ENCODE data around the gene MEGF6.

MEGF6 gene

GRCh38 chr1:3502641-3503524, 108.4 kb downstream of the MEGF6 start:
- DNase-seq (ENCODE audit: low spot score), result no peak

GRCh38 chr1:3501856-3502640, 109.3 kb downstream of the MEGF6 start:
- no peak for DNase-seq (ENCODE audit: low spot score)

- DNase-seq (ENCODE audit: low spot score), result no peak
Observed at GRCh38 chr1:3501437-3501836, 109.9 kb downstream of the MEGF6 start.

- DNase-seq (ENCODE audit: low spot score), result no peak
Observed at GRCh38 chr1:3500265-3500835, 111.0 kb downstream of the MEGF6 start.

GRCh38 chr1:3499611-3500010, 111.7 kb downstream of the MEGF6 start:
- DNase-seq (ENCODE audit: low spot score), result no peak

- DNase-seq (ENCODE audit: low spot score), result no peak
Observed at GRCh38 chr1:3498986-3499385, 112.3 kb downstream of the MEGF6 start.

- no peak for DNase-seq (ENCODE audit: low spot score)
Observed at GRCh38 chr1:3498246-3498930, 112.9 kb downstream of the MEGF6 start.

GRCh38 chr1:3497521-3497920, 113.8 kb downstream of the MEGF6 start:
- no peak for DNase-seq (ENCODE audit: low spot score)

GRCh38 chr1:3496916-3497315, 114.4 kb downstream of the MEGF6 start:
- no peak for DNase-seq (ENCODE audit: low spot score)

GRCh38 chr1:3495776-3496745, 115.2 kb downstream of the MEGF6 start:
- DNase-seq (ENCODE audit: low spot score), result no peak

GRCh38 chr1:3494321-3495308, 116.7 kb downstream of the MEGF6 start:
- DNase-seq (ENCODE audit: low spot score), result no peak

GRCh38 chr1:3492545-3493246, 118.6 kb downstream of the MEGF6 start:
- DNase-seq (ENCODE audit: low spot score), result no peak

- DNase-seq (ENCODE audit: low spot score), result peak; percentile 64
Observed at GRCh38 chr1:3491291-3492246, 119.7 kb downstream of the MEGF6 start.

- DNase-seq (ENCODE audit: low spot score), result no peak
Observed at GRCh38 chr1:3490046-3490745, 121.1 kb downstream of the MEGF6 start.

- no peak for DNase-seq (ENCODE audit: low spot score)
Observed at GRCh38 chr1:3488432-3488831, 122.9 kb downstream of the MEGF6 start.

- no peak for DNase-seq (ENCODE audit: low spot score)
Observed at GRCh38 chr1:3485016-3485415, 126.3 kb downstream of the MEGF6 start.

- DNase-seq (ENCODE audit: low spot score), result peak; percentile 28
Observed at GRCh38 chr1:3483801-3484444, 127.4 kb downstream of the MEGF6 start.
